Mucosa of stomach (tissue), 1 donor: ENCODE data around the gene SFXN2.
A peak's percentile ranks its signal among the peaks of the same experiment; 100 is the strongest.

Experiments
- H3K27me3 ChIP-seq: one replicate; pipeline ENCODE4 v1.7.0; 2013; ENCODE audit warnings: mild to moderate bottlenecking, low read length; ENCODE audit not compliant: control insufficient read depth, insufficient read depth
- H3K36me3 ChIP-seq: one replicate; pipeline ENCODE4 v1.7.0; 2013; ENCODE audit warnings: low read length; ENCODE audit not compliant: control insufficient read depth, insufficient read depth
- H3K4me1 ChIP-seq: one replicate; pipeline ENCODE4 v1.7.0; 2013; ENCODE audit warnings: mild to moderate bottlenecking, low read length; ENCODE audit not compliant: control insufficient read depth, insufficient read depth
- H3K4me3 ChIP-seq: one replicate; pipeline ENCODE4 v1.7.0; 2013; ENCODE audit warnings: low read length
- H3K9ac ChIP-seq: one replicate; pipeline ENCODE4 v1.7.0; 2013; ENCODE audit warnings: mild to moderate bottlenecking, low read length, moderate library complexity
- H3K9me3 ChIP-seq: one replicate; pipeline ENCODE4 v1.7.0; 2013; ENCODE audit warnings: mild to moderate bottlenecking, low read length, moderate library complexity; ENCODE audit not compliant: control insufficient read depth
- donor health status: Pancreatic carcinoma.

The SFXN2 gene

GRCh38 chr10:102764470-102765161, 50.2 kb downstream of the SFXN2 start:
- peaks cover 13% of the 10 kb centered on the region for H3K4me1 ChIP-seq

GRCh38 chr10:102765336-102765735, 50.9 kb downstream of the SFXN2 start:
- Histone ChIP-seq H3K4me1 (peaks cover 19% of the 10 kb centered on the region), H3K9ac (no peak overlapping the region), H3K4me3 (no peak overlapping the region), H3K36me3 (no peaks in the 10 kb centered on the region), H3K9me3 (no peaks in the 10 kb centered on the region), H3K27me3 (no peaks in the 10 kb centered on the region)

More at GRCh38 chr10:102764470-102765161, 50.2 kb downstream of the SFXN2 start:
- H3K9ac ChIP-seq, result no peak overlapping the region
- no peaks in the 10 kb centered on the region for H3K27me3 ChIP-seq
- H3K4me3 ChIP-seq, result no peak overlapping the region
- no peaks in the 10 kb centered on the region for H3K9me3 ChIP-seq
- H3K36me3 ChIP-seq, result no peaks in the 10 kb centered on the region

DNA sequence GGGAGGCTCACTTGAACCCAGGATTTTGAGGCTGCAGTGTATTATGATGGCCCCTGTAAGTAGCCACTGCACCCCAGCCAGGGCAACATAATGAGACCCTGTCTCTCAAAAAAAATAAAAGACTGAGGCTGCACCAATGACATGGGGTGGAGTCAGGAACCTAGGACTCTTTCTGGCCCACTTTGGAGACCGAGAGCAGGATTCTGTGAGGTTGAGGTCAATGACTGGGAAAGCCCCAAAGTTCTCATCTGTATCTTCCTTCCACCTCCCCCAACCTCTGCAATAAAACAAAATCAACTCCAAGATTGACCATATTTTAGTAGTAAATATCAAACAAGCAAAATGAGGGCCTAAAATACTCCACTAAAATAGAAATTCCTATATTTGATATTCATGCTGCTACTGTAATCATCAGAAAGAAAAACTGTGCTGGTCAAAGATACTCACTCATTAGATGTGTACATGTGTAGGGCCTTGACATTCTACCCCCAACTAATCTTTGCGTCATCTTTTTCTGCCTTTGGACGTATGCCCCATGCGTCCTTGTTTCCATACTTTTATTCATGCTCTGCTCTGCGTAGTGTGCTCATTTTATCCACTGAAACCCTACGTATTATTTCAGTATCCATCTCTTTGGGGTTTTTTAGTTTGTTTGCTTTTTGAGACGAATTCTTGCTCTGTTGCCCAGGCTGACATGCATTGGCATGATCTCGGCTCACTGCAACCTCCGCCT, 53.2 kb downstream of the SFXN2 start:
- Histone ChIP-seq H3K27me3 (no peaks in the 10 kb centered on the region), H3K4me1 (peaks cover 23% of the 10 kb centered on the region), H3K36me3 (no peaks in the 10 kb centered on the region), H3K4me3 (no peak overlapping the region), H3K9ac (no peak overlapping the region), H3K9me3 (no peaks in the 10 kb centered on the region)

DNA sequence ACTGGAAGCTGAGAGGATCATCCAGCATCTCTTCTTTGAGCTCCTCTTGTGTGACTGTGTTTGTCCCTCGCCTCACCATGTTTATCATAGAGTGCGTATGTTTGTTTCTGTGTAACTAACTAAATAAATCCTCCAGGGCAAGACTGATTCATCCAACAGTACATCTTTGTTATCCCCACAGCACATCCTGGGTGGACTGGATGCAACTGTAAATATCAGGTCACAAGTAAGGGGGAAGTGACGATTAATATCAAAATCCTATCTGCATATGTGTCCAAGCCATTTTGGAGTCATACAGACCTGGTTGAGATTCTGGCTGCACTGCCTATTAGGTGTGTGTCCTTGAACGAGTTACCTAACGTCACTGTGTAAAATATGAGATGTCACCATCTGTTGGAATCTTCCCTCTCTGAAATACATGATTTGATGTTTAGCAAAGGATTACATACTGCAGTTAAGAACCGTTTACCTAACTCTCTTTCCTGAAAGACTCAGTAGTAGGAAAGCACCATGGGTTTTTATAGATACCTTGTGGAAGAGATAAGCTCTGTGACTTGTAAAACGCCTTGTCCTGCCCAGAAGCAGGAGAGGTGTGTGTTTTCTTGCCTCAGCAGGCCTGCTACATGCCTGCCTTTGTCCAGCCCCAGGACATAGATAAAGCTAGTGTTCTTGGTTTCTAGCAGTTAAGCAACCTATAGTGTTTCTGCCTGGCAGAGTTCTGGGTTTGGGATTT, 55.1 kb downstream of the SFXN2 start:
- no peak overlapping the region for H3K4me3 ChIP-seq
- H3K27me3 ChIP-seq, result no peaks in the 10 kb centered on the region
- no peaks in the 10 kb centered on the region for H3K9me3 ChIP-seq
- peaks cover 29% of the 10 kb centered on the region for H3K4me1 ChIP-seq
- no peak overlapping the region for H3K9ac ChIP-seq
- no peaks in the 10 kb centered on the region for H3K36me3 ChIP-seq

GRCh38 chr10:102770108-102770482, 55.7 kb downstream of the SFXN2 start:
- H3K36me3 ChIP-seq, result no peaks in the 10 kb centered on the region
- no peaks in the 10 kb centered on the region for H3K9me3 ChIP-seq
- no peak overlapping the region for H3K9ac ChIP-seq
- H3K4me3 ChIP-seq, result no peak overlapping the region
- no peaks in the 10 kb centered on the region for H3K27me3 ChIP-seq
- H3K4me1 ChIP-seq, result peaks cover 29% of the 10 kb centered on the region

GRCh38 chr10:102770792-102771191, 56.4 kb downstream of the SFXN2 start:
- Histone ChIP-seq H3K4me1 (peaks cover 36% of the 10 kb centered on the region), H3K36me3 (no peaks in the 10 kb centered on the region), H3K27me3 (no peaks in the 10 kb centered on the region), H3K4me3 (no peak overlapping the region), H3K9ac (no peak overlapping the region), H3K9me3 (no peaks in the 10 kb centered on the region)

DNA sequence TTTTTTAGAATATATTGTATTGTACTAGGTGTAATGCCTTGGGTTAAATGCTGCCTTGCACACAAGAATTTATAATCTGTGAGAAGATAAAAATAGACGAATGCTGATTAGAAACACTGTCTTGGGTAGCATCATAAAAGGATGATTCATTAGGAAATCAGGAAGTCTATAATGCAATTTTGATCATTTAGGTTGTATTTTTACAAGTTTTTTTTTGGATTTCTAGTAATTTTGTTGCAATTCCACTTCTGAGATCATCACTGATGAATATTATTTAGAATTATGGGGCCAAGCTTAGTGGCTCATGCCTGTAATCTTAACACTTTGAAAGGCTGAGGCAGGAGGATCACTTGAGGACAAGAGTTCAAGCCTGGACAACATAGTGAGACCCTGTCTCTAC, 58.9 kb downstream of the SFXN2 start:
- H3K4me1 ChIP-seq, result peaks cover 52% of the 10 kb centered on the region
- H3K4me3 ChIP-seq, result no peak overlapping the region
- no peaks in the 10 kb centered on the region for H3K36me3 ChIP-seq
- H3K27me3 ChIP-seq, result no peaks in the 10 kb centered on the region
- H3K9ac ChIP-seq, result no peak overlapping the region
- H3K9me3 ChIP-seq, result no peaks in the 10 kb centered on the region

- peaks cover 50% of the 10 kb centered on the region for H3K4me1 ChIP-seq
- no peaks in the 10 kb centered on the region for H3K27me3 ChIP-seq
- no peaks in the 10 kb centered on the region for H3K36me3 ChIP-seq
- no peak overlapping the region for H3K9ac ChIP-seq
- no peaks in the 10 kb centered on the region for H3K9me3 ChIP-seq
- no peak overlapping the region for H3K4me3 ChIP-seq
Measured at GRCh38 chr10:102773986-102774385, 59.5 kb downstream of the SFXN2 start.

- H3K9ac ChIP-seq, result no peak overlapping the region
- no peak overlapping the region for H3K4me3 ChIP-seq
- no peaks in the 10 kb centered on the region for H3K36me3 ChIP-seq
- H3K9me3 ChIP-seq, result no peaks in the 10 kb centered on the region
- no peaks in the 10 kb centered on the region for H3K27me3 ChIP-seq
- peaks cover 38% of the 10 kb centered on the region for H3K4me1 ChIP-seq
Measured at GRCh38 chr10:102775201-102775934, 60.9 kb downstream of the SFXN2 start.

DNA sequence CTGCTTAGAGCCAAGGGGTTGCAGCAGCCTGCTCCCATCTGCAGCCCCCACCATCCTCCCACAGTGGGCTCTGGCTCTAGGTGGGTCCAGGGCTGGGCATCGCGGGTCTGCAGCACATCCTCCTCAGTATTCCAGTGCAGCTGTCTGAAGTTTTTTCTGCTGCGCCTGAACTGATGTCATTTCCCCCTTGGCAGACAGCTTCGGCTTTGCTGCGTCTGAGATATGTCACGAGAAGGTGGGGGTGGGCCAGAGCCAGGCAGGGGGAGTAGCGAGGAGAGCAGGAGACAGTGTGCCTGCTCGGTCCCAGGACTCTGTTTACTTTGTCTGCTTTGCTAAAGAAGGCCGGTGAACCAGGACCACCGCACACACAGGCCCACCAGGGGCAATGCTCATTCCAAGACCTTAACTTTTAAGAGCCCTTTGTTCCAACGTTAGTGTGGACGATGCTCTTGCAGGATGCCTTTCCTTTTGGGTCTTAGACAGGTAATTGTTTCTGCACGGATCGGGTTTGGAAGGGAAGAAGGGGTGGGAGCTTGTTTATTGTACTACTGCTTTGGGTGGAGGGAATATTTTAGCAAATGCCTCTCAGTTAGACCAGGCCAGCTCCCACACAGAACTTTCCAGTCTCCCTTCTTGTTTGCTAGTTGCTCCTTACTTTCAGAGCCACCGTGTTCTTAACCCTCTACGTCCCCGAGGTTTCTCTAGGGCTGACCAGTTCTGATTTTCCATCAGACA, 61.7 kb downstream of the SFXN2 start:
- H3K9ac ChIP-seq, result peak overlapping the region; percentile 12
- H3K4me1 ChIP-seq, result peaks cover 42% of the 10 kb centered on the region
- no peaks in the 10 kb centered on the region for H3K9me3 ChIP-seq
- no peaks in the 10 kb centered on the region for H3K27me3 ChIP-seq
- H3K36me3 ChIP-seq, result no peaks in the 10 kb centered on the region
- no peak overlapping the region for H3K4me3 ChIP-seq

DNA sequence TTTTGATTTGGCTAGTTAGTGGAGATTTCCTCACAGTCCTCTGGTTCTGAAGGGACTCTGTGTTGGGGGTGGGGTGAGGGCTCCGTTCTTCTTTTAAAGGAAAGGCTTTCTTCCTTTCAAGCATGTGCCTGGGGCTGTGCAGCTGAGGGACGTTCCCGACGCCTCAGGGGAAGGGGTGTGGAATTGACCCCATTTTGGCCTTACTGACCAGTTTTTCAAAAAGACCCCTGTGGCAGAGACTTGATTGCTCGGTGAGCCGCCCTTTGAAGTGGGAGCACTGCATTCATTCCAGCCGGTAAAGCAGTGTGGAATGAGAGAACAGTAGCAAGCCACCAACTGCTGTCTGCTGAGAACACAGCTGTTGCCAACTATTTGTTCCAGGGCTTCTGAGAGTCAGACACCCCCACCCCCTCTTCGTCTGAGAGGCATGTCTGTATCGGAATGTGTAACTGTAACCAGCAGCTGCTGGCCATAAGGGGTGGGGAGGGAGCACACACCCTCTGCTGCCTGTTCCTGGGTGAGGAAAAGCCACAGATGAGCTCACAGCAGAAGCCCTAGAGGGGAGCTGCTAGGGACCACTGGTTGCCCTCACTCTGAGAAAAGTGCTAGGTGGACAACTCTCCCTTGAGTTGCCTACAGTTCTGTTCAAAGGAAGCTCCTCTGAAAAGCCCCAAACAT, 62.5 kb downstream of the SFXN2 start:
- peaks cover 50% of the 10 kb centered on the region for H3K4me1 ChIP-seq
- no peaks in the 10 kb centered on the region for H3K36me3 ChIP-seq
- peak overlapping the region; percentile 12 for H3K9ac ChIP-seq
- no peaks in the 10 kb centered on the region for H3K27me3 ChIP-seq
- no peak overlapping the region for H3K4me3 ChIP-seq
- no peaks in the 10 kb centered on the region for H3K9me3 ChIP-seq
